Measurements from ENCODE around the gene NYNRIN. TPM values are rescaled to one million over a fixed set of nuclear protein-coding genes. Genes with fewer than 3 reads are reported as not detected.
"Not testable (repeated sequence)": the region's sequence is repeated elsewhere in the genome, so short reads cannot be mapped to it uniquely, and the experiment has no call there.

NYNRIN gene
- polyA plus RNA-seq, 3 donors: 2.7 to 7.6 (median 3.8) TPM

- peak overlapping the region; percentile 58 for H3K27ac ChIP-seq (ENCODE audit: low read depth, low read length)
- 4 to 8% (median 6%) methylated on average over 30 to 50 of the region's 52 CpGs for WGBS, 3 donors
These were observed 30.1 kb upstream of the NYNRIN start for GRCh38 chr14:24368562-24369252.

DNA sequence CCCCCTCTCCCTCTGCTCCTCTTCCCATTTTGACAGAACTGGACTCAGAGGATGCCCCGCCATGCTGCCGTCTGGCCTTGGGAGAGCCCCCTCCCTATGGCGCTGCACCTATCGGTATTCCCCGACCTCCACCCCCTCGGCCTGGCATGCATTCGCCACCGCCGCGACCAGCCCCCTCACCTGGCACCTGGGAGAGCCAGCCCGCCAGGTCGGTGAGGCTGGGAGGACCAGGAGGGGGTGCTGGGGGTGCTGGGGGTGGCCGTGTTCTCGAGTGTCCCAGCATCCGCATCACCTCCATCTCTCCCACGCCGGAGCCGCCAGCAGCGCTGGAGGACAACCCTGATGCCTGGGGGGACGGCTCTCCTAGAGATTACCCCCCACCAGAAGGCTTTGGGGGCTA, 29.3 kb upstream of the NYNRIN start:
- 85 to 90% (median 89%) methylated on average over 20 of the region's 20 CpGs for WGBS, 3 donors
- peak overlapping the region; percentile 58 for H3K27ac ChIP-seq (ENCODE audit: low read depth, low read length)

GRCh38 chr14:24369907-24370687, 28.7 kb upstream of the NYNRIN start:
- no peak overlapping the region for H3K27ac ChIP-seq (ENCODE audit: low read depth, low read length)

DNA sequence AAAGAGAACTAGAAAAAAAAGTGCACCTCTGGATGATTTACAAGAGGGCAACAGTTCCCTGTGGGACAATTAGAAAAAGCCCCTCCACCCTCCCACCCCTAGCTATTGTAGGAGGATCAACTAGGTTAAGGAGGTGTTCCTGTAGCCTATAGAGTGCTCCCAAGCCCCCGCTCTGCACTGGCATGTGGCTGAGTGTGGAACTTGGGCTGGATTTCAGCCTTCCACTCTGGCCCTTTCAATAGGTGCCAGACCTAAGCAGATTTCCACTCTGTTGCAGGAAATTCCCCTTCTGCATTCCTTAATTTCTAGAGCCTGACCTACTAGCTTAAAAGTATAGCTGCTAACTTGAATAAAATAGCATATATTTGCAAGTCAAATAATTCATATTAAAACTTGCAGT, 28.1 kb upstream of the NYNRIN start:
- WGBS, 3 donors: 69 to 88% (median 73%) methylated on average over 1 of the region's 1 CpG
- H3K27ac ChIP-seq (ENCODE audit: low read depth, low read length): no peak overlapping the region

More at GRCh38 chr14:24369907-24370687, 28.7 kb upstream of the NYNRIN start:
- WGBS, 3 donors: 76 to 86% (median 83%) methylated on average over 29 to 32 of the region's 32 CpGs

DNA sequence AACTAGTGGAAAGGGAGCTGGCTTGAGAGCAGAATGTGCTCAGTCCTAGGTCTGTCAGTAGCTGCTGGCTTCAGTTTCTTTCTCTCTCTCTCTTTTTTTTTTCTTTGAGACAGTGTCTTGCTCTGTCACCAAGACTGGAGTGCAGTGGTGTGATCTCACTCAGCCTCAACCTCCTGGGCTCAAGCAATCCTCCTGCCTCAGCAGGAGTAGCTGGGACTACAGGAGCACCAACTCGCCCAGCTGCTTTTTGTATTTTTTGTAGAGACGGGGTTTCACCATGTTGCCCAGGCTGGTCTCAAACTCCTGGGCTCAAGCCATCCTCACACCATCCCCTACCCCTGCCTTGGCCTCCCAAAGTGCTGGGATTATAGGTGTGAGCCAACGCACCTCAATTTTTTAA, 27.2 kb upstream of the NYNRIN start:
- 89 to 91% (median 91%) methylated on average over 3 of the region's 3 CpGs for WGBS, 3 donors
- H3K27ac ChIP-seq (ENCODE audit: low read depth, low read length): not testable (repeated sequence)

DNA sequence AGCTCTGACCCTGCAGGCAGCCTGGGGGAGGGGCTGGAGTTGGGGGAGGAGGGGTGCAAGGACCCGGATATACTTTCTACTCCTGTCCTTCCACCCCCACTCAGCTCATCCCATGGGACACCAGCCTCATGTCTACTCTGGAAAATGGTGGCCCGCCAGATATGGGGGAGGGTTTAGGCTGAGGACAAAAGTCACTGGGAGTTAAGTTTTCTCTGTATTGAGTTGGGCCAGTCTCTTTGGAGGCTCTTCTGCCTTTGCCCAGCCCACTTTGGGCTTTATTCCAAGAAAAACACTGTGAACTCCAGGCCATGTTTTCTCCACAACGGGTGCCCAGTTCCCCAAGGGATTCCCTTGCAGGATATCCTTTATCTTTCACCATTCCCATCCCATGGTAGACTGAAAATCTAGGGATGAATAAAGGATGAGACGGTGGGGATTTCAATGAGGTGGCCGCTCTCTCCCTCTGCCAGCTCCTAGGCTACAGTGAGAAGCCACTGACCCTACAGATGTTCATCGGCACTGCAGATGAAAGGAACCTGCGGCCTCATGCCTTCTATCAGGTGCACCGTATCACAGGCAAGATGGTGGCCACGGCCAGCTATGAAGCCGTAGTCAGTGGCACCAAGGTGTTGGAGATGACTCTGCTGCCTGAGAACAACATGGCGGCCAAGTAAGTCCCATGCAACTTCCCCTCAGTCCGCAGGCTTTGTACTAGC, 25.9 kb upstream of the NYNRIN start:
- no peak overlapping the region for H3K27ac ChIP-seq (ENCODE audit: low read depth, low read length)
- 75 to 79% (median 78%) methylated on average over 12 of the region's 12 CpGs for WGBS, 3 donors

- WGBS, 3 donors: 77 to 79% (median 79%) methylated on average over 16 of the region's 16 CpGs
- no peak overlapping the region for H3K27ac ChIP-seq (ENCODE audit: low read depth, low read length)
These were observed 22.2 kb upstream of the NYNRIN start for GRCh38 chr14:24376448-24377070.

GRCh38 chr14:24377126-24377525, 21.7 kb upstream of the NYNRIN start:
- WGBS, 3 donors: 74 to 88% (median 76%) methylated on average over 7 of the region's 7 CpGs
- H3K27ac ChIP-seq (ENCODE audit: low read depth, low read length): no peak overlapping the region

GRCh38 chr14:24377657-24378056, 21.1 kb upstream of the NYNRIN start:
- no peak overlapping the region for H3K27ac ChIP-seq (ENCODE audit: low read depth, low read length)
- WGBS, 3 donors: 58 to 72% (median 61%) methylated on average over 2 of the region's 2 CpGs

GRCh38 chr14:24378327-24378726, 20.5 kb upstream of the NYNRIN start:
- WGBS, 3 donors: 78 to 89% (median 82%) methylated on average over 3 of the region's 3 CpGs

DNA sequence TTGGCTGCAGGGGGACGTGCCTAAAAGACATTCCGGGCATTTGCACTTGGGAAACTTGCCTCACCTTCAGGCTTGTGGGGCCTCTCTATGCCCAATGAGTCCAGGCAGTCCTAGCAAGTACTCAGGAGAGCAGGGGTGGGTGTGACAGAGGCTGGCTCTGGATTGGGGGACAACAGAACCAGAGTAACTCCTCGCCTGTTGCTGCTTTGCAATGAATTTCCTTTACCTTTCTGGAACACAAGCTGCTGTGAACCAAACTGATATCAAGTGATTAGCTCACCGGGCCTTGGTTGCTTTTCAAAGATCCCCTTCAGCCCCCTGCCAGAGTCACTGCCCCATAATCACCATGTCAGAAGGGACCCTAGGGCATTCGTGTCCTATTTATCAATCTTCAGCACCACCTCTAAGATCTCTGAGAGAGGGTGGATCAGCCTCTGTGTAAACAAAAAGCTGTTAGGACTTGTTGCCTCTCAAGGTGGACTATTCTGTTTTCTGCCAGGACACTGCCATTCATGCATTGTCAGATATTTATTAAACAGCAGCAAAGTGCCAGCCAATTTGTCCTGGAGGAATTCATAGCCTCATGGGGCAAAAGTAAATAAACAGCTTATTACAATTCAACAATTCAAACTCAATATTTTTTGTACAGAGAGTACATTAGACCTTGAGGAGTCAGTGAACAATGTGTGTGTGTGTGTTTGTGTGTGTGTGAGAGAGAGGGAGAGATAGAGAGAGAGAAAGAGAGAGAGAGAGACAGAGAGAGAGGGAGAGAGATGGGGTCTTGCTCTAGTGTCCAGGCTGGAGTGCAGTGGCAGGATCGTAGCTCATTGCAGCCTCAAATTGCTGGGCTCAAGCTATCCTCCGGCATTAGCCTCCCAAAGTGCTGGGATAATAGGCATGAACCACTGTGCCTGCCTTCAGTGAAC, 19.6 kb upstream of the NYNRIN start:
- 78 to 90% (median 78%) methylated on average over 7 of the region's 7 CpGs for WGBS, 3 donors
- no peak overlapping the region for H3K27ac ChIP-seq (ENCODE audit: low read depth, low read length)

More at GRCh38 chr14:24378327-24378726, 20.5 kb upstream of the NYNRIN start:
- H3K27ac ChIP-seq (ENCODE audit: low read depth, low read length): no peak overlapping the region

DNA sequence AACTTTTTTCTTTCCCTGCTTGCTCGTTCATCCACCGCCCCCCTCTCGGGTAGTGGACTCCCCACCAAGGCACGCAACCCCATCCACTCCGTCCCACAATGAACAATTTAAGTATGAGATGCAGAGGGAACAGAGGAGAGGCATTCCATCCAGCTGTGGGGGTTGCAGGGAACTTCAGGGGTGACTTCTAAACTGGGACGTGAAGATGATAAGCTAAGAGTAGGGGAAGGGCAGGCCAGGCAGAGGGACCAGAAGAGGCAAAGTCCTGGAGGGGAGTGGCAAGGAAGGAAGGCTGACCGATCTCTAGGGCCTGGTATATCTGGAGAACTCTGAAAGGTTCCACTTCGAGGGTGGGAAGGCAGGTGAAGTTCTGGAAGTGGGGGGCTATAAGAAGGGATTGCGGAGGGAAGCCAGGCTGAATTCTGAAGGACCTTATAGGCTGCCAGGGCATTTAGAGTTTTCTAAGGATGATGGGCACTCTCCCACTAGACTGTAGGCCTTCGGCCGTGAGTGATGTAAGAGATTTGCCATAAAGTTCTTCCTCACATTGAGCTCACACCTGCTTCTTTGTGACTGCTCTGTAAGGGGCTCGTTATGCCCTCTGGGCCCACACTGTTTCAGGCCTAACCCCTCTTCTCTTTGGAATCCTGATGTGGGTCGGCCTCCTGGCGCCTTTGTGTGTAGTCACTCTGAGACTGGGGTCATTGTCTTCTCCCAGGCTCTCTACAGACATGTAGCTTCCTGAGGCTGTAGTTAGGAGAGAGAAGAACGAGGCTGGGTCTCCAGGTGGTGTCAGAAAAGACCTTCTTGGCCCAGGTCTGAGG, 18.7 kb upstream of the NYNRIN start:
- 82 to 85% (median 83%) methylated on average over 15 of the region's 15 CpGs for WGBS, 3 donors

DNA sequence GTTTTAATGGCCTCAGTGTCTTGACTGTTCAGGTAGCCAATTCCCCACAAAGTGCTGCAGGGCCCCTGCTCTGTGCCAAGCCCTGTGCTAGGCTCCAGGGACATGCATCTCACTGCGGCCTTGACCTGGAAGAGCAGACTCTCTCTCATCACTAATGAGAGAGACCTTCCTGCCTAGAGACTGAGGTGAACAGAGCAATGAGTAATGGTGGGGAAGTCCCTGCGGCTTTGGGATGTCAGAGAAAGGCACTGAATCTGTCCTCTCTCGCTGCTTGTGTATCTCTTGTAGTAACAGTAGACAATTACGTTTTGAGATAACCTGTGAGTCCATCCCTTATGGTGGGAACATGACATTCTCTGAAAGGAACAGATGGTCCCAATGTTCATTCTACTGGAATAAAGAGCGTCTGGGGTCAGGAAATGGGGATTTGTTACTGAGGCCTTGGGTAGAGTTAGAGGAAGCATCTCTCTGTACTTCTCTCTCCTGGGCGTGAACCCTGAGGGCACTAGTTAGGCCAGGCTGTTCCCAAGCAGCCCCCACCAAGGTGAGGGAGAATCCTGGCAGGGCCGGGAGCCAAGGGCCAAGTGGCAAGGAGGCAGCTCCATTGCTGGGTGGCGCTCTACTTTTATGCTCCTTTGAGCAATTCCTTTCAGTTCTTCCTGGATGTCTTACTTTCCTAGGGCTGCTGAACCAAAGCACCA, 17.3 kb upstream of the NYNRIN start:
- H3K27ac ChIP-seq (ENCODE audit: low read depth, low read length): no peak overlapping the region
- WGBS, 3 donors: 82 to 87% (median 86%) methylated on average over 8 of the region's 8 CpGs

More for the DNA sequence above, 18.7 kb upstream of the NYNRIN start:
- H3K27ac ChIP-seq (ENCODE audit: low read depth, low read length): no peak overlapping the region

- 63 to 80% (median 67%) methylated on average over 4 of the region's 4 CpGs for WGBS, 3 donors
- H3K27ac ChIP-seq (ENCODE audit: low read depth, low read length): no peak overlapping the region
These were observed 16.8 kb upstream of the NYNRIN start for GRCh38 chr14:24382064-24382371.

DNA sequence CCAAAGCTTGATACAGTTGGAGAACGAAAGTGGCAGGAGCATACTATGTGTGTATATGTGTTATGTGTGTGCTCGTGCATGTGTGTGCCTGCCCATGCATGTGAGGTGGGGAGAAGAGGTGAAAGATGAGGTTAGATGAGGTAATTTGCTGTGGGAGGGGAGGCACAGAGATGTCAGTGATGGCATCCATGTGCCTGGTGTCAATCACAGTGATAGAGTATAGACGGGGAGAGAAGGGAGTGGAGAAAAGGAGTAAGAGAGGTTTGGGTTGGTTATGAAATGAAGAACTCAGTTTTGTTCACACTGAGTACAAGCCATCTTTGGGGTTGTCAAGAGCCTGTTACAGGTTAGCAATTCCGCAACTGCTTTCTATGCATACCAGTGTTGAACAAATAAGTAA, 14.6 kb upstream of the NYNRIN start:
- 81 to 90% (median 87%) methylated on average over 4 of the region's 4 CpGs for WGBS, 3 donors
- no peak overlapping the region for H3K27ac ChIP-seq (ENCODE audit: low read depth, low read length)

GRCh38 chr14:24385524-24385923, 13.3 kb upstream of the NYNRIN start:
- 83 to 88% (median 85%) methylated on average over 4 of the region's 4 CpGs for WGBS, 3 donors
- no peak overlapping the region for H3K27ac ChIP-seq (ENCODE audit: low read depth, low read length)

DNA sequence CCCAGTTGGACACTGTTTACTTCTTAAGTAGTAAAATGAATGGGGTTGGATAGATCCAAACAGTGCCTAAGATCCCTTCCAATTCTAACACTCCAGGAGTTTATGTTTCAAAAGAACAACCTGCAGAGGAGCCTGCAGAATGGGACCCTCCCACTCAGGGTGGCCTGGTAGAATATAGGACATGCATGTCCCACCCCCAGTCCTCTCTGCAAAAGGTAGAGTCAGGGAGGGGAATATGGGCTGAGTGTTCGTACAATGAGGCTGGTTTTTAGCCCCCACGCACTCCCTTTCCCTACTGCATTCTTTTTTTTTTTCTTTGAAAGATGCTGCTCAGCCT, 11.8 kb upstream of the NYNRIN start:
- no peak overlapping the region for H3K27ac ChIP-seq (ENCODE audit: low read depth, low read length)
- 89 to 96% (median 96%) methylated on average over 2 of the region's 2 CpGs for WGBS, 3 donors

Measured in adipose tissue (tissue), 3 donors.